ENCODE results near the gene MRPL2.

MRPL2 gene

DNA sequence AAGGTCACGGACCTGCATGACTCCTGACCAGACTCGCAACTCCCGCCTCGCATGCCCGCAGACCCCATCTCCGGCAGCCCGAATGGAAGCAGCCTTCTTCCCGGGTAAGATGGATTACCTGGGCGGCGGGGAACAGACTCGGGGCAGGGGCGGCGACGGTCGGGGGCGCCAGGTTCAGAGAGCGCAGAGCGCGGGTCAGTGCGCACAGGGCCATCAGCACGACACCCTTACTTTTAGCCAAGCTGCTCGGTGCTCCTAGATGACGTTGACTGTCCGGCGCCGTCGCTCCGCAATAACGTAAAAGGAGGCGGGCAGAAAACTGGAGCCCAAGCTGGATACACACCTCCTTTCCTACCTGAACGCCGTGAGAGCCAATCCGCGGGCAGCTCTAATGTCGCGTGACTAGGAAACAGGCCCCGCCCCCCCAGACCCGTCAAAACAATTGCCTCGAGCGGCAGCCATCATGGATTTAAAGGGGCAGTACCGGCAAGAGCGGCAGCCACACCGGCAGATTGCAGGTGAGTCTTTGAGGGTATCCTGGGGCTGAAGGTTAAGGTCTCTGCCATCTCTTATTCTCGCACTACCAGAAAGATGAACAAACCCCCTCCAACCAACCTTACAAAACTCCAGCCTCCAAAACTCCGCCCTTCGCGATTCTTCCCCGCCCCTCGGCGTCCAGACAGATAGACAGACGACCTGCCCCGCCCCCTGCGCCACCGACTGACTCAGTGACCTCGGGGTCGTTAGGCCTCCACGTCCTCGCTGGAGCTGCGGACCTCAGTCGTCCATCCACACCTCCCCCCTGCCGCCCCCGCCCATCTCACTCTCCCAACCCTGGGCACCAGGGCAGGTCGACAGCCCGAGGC lies at the start of gene MRPL2, which contains the start of gene KLC4:
TSS of gene MRPL2 (minus strand) at position 267 of the 866 bp plus-strand sequence. CDS start at position 214, 53 bp downstream.
TSS of gene KLC4 (plus strand) at position 464 of the 866 bp plus-strand sequence. CDS start 1,705 bp downstream, outside the sequence.
- peak; percentile 98 for DNase-seq

DNA sequence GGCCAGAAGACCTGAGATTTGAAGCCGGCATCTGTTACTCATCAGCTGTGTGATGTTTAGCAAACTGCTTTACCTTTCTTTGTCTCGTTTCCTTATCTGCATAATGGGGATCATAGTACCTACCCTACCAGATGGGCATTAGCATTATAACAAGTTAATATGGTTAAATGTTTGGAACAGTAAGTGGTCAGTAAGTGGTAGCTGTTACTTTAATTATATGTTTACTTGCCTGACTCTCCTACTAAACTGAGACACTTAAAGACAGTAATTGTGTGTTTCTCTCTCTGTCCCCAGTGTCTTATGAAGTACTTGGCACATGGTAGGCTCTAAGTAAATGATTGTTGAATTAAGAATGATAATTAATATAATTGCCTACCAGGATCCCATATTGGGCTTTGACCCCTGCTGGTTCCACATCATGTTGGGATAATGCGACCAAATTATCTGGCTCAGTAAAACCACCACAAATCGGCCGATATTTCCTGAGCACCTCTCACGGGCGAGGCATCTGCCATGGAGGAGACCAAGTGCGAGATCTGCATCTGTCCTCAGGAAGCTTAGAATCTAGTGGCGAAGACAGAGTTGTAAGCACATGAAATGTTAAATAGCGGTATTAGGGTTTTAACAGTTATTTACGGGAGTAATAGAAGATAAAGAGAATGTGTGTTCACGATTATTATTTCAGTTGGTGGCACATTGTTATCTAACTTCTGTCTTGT lies 48.3 kb upstream of the MRPL2 start:
- DNase-seq = no peak

GRCh38 chr6:43105538-43106222 lies 46.4 kb upstream of the MRPL2 start:
- no peak for DNase-seq

- no peak for DNase-seq
Observed at GRCh38 chr6:43103253-43103876, 44.1 kb upstream of the MRPL2 start.

- no peak for DNase-seq
Observed at GRCh38 chr6:43101497-43101896, 42.3 kb upstream of the MRPL2 start.

GRCh38 chr6:43097502-43097901 lies 38.3 kb upstream of the MRPL2 start:
- DNase-seq = no peak

DNA sequence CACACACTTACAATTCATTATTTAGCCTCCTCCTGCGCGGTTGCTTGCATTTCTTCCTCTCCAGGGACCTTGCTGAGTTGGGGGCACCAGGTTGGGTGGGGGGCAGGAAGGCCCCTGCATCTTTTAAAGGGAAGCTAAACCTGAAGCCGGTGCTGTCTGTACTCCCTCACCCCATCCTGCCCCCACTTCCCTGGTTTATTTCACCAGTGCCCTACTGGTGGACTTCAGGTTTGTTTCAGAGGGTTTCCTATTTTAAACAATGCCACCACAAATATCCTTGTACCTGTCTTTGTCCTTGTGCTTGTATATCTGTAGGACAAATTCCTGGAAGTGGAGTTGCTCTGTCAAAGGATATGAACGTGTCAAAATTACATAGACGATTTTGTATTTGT lies 37.9 kb upstream of the MRPL2 start:
- DNase-seq = no peak

DNA sequence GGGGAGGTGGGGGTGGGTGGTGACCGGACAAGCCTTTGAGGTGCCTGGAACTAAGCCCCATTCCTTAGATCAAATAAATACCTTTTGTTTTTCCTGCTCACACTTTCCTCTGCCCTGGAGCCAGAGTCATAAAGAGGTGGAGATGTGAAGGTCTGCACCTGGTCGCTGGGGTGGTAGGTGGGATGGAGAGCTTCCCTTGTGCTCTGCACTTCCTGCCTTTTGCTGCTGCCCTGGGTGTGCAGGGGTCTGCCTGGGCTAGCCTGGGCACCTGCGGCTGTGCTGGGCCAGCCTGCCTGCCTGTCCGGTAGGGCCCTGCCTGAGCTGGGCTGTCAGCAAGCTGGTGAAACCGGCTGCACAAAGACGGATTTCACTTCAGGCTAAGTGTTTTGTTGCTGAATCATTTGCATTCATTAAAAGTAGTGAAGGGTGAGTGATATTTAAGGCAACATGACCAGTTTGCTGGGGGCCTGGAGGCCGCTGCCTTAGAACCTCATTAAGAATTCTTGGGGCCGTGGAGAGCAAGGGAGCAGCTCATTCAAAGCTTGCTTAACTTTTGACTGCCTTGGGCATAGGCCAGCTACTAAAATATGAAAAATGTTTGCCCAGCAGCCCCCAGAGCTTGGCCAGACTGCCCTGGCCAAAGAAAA lies 37.3 kb upstream of the MRPL2 start:
- no peak for DNase-seq

- no peak for DNase-seq
Observed at GRCh38 chr6:43095939-43096338, 36.7 kb upstream of the MRPL2 start.

DNA sequence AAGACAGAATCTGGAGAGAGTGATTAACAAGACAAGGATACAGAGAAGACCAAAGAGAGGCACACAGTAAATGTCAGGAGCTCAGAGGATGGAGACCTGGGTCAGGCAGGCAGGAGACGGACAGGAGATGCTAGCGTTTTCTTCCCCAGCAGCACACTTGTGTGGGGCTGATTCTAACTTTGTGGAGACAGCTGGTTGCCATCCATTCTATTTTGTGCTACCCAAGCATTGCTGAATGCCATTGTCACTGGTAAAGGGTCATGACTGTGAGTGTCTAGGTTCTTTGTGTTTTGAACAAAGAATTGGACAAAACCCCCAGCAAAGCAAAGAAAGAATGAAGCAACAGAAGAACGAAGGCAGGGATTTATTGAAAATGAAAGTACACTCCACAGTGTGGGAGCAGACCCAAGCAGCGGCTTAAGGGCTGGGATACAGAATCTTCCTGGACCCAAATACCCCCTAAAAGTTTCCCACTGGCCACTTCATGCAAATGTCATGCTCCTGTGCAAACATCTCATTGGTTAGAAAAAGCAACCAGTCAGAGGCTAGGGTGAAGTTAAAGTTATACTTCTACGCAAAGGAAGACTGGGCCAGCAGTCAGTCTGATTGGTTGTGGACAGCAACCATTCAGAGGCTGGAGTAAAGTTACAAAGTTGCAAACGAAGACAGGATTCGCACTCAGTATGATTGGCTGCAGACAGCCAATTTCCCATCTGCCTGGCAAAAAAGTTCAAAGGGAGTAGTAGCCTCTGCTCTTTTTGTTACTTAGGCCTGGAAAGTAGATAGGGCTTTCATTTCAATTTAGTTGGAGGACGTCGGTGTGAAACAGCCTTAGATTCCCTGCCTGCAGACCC lies 34.4 kb upstream of the MRPL2 start:
- DNase-seq = no peak

DNA sequence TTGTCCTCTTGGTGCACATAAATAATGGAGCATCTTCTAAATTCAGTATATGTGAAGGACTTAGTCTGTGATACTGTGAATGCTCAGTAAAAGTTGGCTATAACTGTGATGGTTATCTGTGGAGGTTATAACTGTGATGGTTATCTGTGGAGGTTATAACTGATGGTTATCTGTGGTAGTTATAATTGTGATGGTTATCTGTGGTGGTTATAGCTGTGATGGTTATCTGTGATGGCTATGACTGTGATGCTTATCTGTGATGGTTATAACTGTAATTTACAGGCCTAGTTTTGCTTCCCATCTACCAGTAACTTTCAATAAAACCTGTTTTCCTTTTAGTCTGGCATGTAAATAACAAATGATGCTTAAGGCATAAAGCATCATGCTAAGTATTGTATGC lies 33.4 kb upstream of the MRPL2 start:
- DNase-seq = no peak

- DNase-seq = no peak
Observed at GRCh38 chr6:43091436-43091991, 32.3 kb upstream of the MRPL2 start.

GRCh38 chr6:43091020-43091419 lies 31.8 kb upstream of the MRPL2 start:
- DNase-seq = no peak

DNA sequence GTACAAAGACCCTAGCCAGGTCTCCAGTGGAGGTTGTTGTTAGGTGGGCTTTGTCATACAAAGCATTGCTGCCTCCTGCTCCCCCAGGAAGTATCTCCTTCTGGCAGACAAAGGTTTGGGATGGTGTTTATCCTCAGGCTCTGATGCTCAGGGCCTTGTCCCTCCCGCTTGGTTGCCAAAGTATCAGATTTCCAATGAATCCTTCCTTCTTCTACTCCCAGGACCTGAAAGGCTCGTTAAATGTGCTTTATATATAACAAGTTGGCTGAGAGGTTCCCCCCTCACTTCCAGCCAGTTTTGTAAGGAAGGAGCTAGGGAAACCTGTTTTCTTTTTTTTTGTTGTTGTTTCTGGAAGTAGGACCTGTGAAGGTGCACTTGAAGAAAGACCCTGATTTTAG lies 31.3 kb upstream of the MRPL2 start:
- no peak for DNase-seq

DNA sequence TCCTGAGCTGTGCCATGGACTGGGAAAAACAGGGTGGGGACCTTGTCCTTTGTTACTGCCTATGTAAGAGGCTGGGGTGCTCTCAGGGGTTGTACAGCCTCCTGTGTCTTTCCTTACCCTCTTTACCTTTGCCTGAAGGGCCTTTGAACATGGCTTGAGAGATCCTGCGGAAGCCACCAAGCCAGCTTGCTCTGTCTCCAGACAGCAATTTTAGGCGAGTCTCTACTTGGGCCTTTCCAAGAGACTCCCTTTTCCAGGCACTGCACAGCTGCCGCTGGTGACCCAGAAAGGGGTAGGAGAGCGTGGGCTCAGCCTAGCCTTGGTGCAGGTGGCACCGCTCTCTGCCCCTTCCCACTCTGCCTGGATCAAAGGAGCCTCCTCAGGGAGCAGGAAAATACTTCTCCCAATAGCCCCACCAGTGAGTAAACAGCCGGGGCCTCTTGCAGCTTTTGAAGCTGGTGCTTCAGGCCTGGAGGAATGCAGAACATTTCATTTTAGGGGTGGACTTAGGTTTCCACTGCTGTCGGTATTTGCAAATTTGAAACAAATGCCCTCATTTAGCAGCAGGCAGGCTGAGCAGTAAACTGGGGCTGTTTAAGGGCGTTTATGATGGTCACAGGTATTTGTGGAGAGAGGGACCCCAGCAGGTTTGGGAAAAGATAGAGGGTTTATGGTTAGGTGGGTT lies 30.8 kb upstream of the MRPL2 start:
- DNase-seq = no peak

DNA sequence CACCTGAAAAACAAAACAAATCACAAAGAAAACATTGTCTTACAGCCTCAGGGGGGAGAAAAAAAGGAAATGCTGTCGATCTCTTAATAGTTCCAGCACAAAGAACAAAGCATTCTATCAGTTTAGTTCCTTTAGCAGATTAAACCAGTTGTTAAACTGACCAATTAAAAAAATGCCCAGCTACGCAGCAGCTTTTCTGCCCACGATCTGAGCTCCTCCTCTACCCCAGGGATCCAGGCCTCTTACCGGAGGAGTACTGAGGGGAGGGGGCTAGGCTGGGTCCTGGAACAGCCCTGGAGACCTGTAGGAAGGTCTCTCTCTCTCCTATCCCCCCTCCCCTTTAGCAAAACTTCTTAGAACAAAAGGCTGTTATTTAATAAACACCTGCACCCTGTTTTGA lies 30.2 kb upstream of the MRPL2 start:
- DNase-seq = no peak

DNA sequence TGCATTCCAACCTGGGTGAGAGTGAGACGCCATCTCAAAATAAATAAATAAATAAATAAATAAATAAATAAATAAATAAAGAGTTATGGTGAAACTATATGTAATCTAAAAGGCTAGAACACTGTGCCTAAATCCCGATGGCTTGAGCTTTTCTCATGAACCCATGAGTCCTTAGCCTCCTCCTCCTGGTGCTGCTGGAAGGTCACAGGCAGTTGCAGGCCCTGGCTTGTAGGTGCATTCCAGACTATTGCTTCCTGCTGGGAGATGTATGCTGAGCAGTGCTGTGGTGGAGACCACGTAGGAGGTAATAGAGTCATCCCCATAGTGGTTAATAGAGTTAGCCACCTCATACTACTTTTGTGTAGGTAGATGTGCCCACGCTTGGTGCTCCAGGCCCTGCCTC lies 29.4 kb upstream of the MRPL2 start:
- DNase-seq = no peak

DNA sequence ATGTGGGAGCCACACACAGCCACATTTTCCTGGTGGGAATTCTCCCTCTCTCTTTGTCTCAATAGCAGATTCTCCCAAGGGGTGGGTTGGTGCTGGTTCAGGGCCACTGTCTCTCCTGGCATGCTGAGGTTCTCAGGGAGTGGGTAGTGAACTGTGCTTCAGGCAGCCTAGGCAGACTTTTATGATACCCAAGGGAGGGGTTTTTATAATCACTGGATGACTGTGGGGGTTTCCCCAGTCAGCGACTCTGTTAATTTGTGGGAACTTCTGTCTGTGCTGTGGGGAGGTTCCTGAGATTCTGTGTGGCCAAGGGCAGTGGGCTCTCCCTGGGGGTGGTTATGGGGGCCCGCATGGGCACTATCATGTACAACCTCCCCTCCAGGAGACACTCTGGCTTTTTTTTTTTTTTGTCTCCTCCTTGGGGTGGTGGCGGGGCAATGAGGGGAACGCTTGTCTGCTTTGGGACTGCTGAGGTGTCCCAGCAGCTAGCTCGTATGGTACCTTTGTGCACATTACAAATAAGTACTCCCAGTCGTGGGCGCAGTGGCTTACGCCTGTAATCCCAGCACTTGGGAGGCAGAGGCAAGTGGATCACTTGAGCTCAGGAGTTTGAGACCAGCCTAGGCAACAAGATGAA lies 26.9 kb upstream of the MRPL2 start:
- DNase-seq = no peak

GRCh38 chr6:43082806-43083655 lies 23.8 kb upstream of the MRPL2 start:
- no peak for DNase-seq

Measured in KG1 (cell line).